ENCODE data around the gene NBEA. TPM values are rescaled to one million over a fixed set of nuclear protein-coding genes. Genes with fewer than 3 reads are reported as not detected.

The NBEA gene
- total RNA-seq, 1 experiment from 2014 or later = 3.3 TPM

DNA sequence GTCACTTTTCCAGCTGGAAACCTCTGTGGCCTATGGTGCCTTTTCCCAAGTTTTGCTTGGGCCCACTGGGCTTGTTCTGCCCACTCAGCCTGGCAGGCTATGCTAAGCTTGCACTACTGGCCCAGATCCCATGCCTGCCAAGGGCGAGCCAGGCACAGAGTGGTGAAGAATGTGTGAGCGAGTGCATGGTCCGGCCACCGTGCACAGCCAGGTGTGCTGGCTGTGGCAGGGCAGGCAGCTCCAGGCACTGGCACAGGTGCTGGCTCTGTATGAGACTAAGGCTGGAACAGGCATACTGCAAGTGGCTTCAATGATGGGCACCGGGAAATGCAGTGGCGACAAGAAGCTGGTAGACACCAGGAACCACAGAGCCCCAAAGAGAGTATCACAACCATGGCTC is 584.5 kb downstream of the NBEA start:
- ATAC-seq (no peak), DNase-seq (ENCODE audit: low read depth, low spot score) (no peak)
- TF ChIP-seq CTCF (IDR thresholded peaks at IDR 0.05) (no peak), TCF7L2 (IDR thresholded peaks at IDR 0.05; ENCODE audit: low read depth, low read length) (no peak), POLR2AphosphoS5 (IDR thresholded peaks at IDR 0.05; ENCODE audit: low read depth, low read length) (no peak), SIN3A (IDR thresholded peaks at IDR 0.05; ENCODE audit: borderline replicate concordance, insufficient read depth, low read depth, low read length) (no peak)
- TF ChIP-seq, protein P1, sequence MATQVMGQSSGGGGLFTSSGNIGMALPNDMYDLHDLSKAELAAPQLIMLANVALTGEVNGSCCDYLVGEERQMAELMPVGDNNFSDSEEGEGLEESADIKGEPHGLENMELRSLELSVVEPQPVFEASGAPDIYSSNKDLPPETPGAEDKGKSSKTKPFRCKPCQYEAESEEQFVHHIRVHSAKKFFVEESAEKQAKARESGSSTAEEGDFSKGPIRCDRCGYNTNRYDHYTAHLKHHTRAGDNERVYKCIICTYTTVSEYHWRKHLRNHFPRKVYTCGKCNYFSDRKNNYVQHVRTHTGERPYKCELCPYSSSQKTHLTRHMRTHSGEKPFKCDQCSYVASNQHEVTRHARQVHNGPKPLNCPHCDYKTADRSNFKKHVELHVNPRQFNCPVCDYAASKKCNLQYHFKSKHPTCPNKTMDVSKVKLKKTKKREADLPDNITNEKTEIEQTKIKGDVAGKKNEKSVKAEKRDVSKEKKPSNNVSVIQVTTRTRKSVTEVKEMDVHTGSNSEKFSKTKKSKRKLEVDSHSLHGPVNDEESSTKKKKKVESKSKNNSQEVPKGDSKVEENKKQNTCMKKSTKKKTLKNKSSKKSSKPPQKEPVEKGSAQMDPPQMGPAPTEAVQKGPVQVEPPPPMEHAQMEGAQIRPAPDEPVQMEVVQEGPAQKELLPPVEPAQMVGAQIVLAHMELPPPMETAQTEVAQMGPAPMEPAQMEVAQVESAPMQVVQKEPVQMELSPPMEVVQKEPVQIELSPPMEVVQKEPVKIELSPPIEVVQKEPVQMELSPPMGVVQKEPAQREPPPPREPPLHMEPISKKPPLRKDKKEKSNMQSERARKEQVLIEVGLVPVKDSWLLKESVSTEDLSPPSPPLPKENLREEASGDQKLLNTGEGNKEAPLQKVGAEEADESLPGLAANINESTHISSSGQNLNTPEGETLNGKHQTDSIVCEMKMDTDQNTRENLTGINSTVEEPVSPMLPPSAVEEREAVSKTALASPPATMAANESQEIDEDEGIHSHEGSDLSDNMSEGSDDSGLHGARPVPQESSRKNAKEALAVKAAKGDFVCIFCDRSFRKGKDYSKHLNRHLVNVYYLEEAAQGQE (IDR thresholded peaks at IDR 0.05; ENCODE audit: insufficient read depth in 1 of 2, low read depth in 2 of 2, low read length in 1 of 2) = no peak
- no peak overlapping the region for H3K27ac ChIP-seq (ENCODE audit: low read length)
- H3K4me1 ChIP-seq (ENCODE audit: control insufficient read depth, insufficient read depth, low read length) = no peaks in the 10 kb centered on the region
- H3K27me3 ChIP-seq (ENCODE audit: control insufficient read depth, insufficient read depth, low read length) = no peaks in the 10 kb centered on the region
- intact Hi-C loops (cut with micrococcal nuclease; ENCODE audit: unreplicated experiment) = no loop called here
- H3K4me3 ChIP-seq (ENCODE audit: low read depth in 2 of 2, low read length in 2 of 2) = no peak overlapping the region
- ChIA-PET CTCF (no interaction called here), POLR2A (no interaction called here)
- H3K9me3 ChIP-seq (ENCODE audit: control insufficient read depth, insufficient read depth, low read depth, low read length) = no peaks in the 10 kb centered on the region
- H3K36me3 ChIP-seq (ENCODE audit: control insufficient read depth, insufficient read depth, low read length) = no peaks in the 10 kb centered on the region
- in situ Hi-C loops (cut with HindIII; ENCODE audit: low pct_unique_long_range_greater_than_20kb, low sequenced_read_pairs) = no loop called here
- no TSS peak for BruUV-seq (replicated peaks)

- ATAC-seq = no peak
- Histone ChIP-seq H3K9me3 (ENCODE audit: control insufficient read depth, insufficient read depth, low read depth, low read length) (no peaks in the 10 kb centered on the region), H3K4me1 (ENCODE audit: control insufficient read depth, insufficient read depth, low read length) (no peaks in the 10 kb centered on the region), H3K4me3 (ENCODE audit: low read depth in 2 of 2, low read length in 2 of 2) (no peak overlapping the region), H3K27me3 (ENCODE audit: control insufficient read depth, insufficient read depth, low read length) (no peaks in the 10 kb centered on the region), H3K27ac (ENCODE audit: low read length) (no peak overlapping the region), H3K36me3 (ENCODE audit: control insufficient read depth, insufficient read depth, low read length) (no peaks in the 10 kb centered on the region)
- CTCF ChIA-PET = no interaction called here
- no peak for TF ChIP-seq POLR2AphosphoS5 (IDR thresholded peaks at IDR 0.05; ENCODE audit: low read depth, low read length)
- intact Hi-C loops (cut with micrococcal nuclease; ENCODE audit: unreplicated experiment) (no loop called here), in situ Hi-C loops (cut with HindIII; ENCODE audit: low pct_unique_long_range_greater_than_20kb, low sequenced_read_pairs) (no loop called here)
- POLR2A ChIA-PET = no interaction called here
- BruUV-seq (replicated peaks) = no TSS peak
- no peak for DNase-seq (ENCODE audit: low read depth, low spot score)
These were observed 585.4 kb downstream of the NBEA start for GRCh38 chr13:35527451-35527850.

GRCh38 chr13:35530147-35530546 is 588.1 kb downstream of the NBEA start:
- ChIA-PET CTCF (no interaction called here), POLR2A (no interaction called here)
- BruUV-seq (replicated peaks) = no TSS peak
- TF ChIP-seq SIN3A (IDR thresholded peaks at IDR 0.05; ENCODE audit: borderline replicate concordance, insufficient read depth, low read depth, low read length) (no peak), TCF7L2 (IDR thresholded peaks at IDR 0.05; ENCODE audit: low read depth, low read length) (no peak), POLR2AphosphoS5 (IDR thresholded peaks at IDR 0.05; ENCODE audit: low read depth, low read length) (no peak), CTCF (IDR thresholded peaks at IDR 0.05) (no peak)
- TF ChIP-seq, protein P1 (IDR thresholded peaks at IDR 0.05; ENCODE audit: insufficient read depth in 1 of 2, low read depth in 2 of 2, low read length in 1 of 2) = no peak
- intact Hi-C loops (cut with micrococcal nuclease; ENCODE audit: unreplicated experiment) = no loop called here
- ATAC-seq (no peak), DNase-seq (ENCODE audit: low read depth, low spot score) (no peak)
- H3K27me3 ChIP-seq (ENCODE audit: control insufficient read depth, insufficient read depth, low read length) = no peaks in the 10 kb centered on the region
- H3K36me3 ChIP-seq (ENCODE audit: control insufficient read depth, insufficient read depth, low read length) = no peaks in the 10 kb centered on the region
- no peaks in the 10 kb centered on the region for H3K4me1 ChIP-seq (ENCODE audit: control insufficient read depth, insufficient read depth, low read length)
- in situ Hi-C loops (cut with HindIII; ENCODE audit: low pct_unique_long_range_greater_than_20kb, low sequenced_read_pairs) = no loop called here
- H3K4me3 ChIP-seq (ENCODE audit: low read depth in 2 of 2, low read length in 2 of 2) = no peak overlapping the region
- H3K27ac ChIP-seq (ENCODE audit: low read length) = no peak overlapping the region
- H3K9me3 ChIP-seq (ENCODE audit: control insufficient read depth, insufficient read depth, low read depth, low read length) = no peaks in the 10 kb centered on the region
